Articular chondrocyte of knee joint (primary cell): ENCODE measurements around the gene MRPL57. TPM values are rescaled to one million over a fixed set of nuclear protein-coding genes. Genes with fewer than 3 reads are reported as not detected.

ENCODE experiments used
- small RNA-seq: library from RNA; depleted of rRNA; stranded (forward); fragments of <200 nt; gene quantifications from one replicate; pipeline ENCODE3, GENCODE V24; 2012
- total RNA-seq: library from RNA; depleted of rRNA; stranded (reverse); fragments of >200 nt; gene quantifications from 2 replicates; pipeline ENCODE4 v1.2.3, GENCODE V29; 2012

The MRPL57 gene
- total RNA-seq: 9.0 and 10.3 TPM in 2 replicates

GRCh38 chr13:21176215-21176981 lies at the start of gene MRPL57, which contains the start of gene SKA3:
Gene MRPL57 (plus strand): TSS chr13:21176658. CDS start chr13:21176917, 259 bp downstream.
Gene SKA3 (minus strand): TSS chr13:21176552. CDS start chr13:21176477, 75 bp downstream.

Small RNAs within 50 kb of the gene (small RNA-seq; reads per million reads assigned to genes)
- gene AL158032.1: not detected
- gene RF00086: not detected

Other genes starting within 250 kb of the MRPL57 start
- 36.4 and 39.3 TPM in 2 replicates for gene LATS2, start 115.1 kb upstream of the MRPL57 start, total RNA-seq
- gene SAP18, start 36.5 kb upstream of the MRPL57 start, total RNA-seq: 48.1 and 55.1 TPM in 2 replicates
- 15.4 and 20.2 TPM in 2 replicates for gene SKA3, start 106 bp upstream of the MRPL57 start, total RNA-seq